RWPE1 (cell line): Measurements from ENCODE around the gene KRTAP10-6.

Experiments used
- CTCF ChIA-PET: fragments of 350-600 bp; sonication (Branson Sonifier 250); formaldehyde crosslinking; extraction: SDS; loops from one replicate; lab custom pipeline; 2021; lab: Yijun Ruan, JAX
- POLR2A ChIA-PET: fragments of 400-600 bp; formaldehyde crosslinking; extraction: SDS; loops from one replicate; lab custom pipeline; 2020; ENCODE audit warnings: antibody characterized with exemption; ENCODE audit not compliant: low non-redundant PET; lab: Yijun Ruan, JAX
- DNase-seq: peaks from one replicate; pipeline ENCODE4 v3.0.0; 2012; ENCODE audit warnings: low spot score
- H3K27ac ChIP-seq: fragments of 450-650 bp; 2 replicates; pipeline ENCODE4 v1.5.1; 2017
- TF ChIP-seq, protein P1 (sequence below): fragments of 450-650 bp; conservative IDR thresholded peaks from 2 replicates; pipeline ENCODE4 v1.5.1; 2017; ENCODE audit warnings: low read depth, mild to moderate bottlenecking

KRTAP10-6 gene

DNA sequence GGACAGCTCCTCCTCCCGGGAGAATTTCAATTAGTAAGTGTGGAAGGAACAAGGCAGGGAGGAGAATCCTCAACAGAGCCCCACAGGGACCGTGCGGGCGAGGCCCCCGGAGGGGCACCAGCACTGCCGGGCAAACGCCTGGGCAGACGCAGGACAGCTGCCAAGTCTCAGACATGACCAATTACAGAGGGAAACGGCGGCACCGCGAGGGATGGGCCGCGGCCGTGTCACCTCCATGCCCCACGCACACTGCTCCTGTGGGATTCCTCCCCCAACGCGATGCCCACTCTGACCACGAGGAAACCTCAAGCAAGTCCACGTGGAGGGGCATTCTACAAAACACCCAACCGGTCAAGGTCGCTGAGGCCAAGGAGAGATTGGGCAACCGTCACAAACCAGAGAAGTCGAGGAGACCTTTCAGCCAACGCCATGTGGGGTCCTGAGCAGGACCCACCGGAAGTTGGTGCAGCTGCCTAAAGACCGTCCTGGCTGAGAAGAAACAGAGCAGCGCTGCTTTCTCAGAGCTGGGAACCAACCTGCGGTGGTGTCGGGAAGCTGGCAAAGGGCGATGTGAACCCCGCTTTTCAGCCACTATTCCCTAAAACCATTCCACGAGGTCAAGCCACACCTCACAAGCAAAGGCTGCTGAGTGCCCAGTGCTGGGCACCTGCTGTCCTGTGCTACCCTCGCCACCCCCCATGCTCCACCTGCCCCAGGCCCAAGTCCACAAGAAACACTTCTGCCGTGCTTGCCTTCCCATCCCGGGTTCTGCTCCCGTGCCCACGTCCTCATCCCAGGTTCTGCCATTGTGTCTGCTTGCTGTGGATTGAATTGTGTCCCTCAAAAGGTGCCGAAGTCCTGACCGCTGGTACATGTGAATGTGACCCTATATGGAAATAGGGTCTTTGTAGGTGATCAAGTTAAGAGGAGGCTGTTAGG lies 20.2 kb downstream of the KRTAP10-6 start:
- ChIA-PET POLR2A (interaction anchor here (0.6 kb wide), 1 partner anchor 32 kb away, joined by 3 read pairs; no protein-coding TSS in a partner anchor), CTCF (no interaction called here)
- TF ChIP-seq, protein P1, sequence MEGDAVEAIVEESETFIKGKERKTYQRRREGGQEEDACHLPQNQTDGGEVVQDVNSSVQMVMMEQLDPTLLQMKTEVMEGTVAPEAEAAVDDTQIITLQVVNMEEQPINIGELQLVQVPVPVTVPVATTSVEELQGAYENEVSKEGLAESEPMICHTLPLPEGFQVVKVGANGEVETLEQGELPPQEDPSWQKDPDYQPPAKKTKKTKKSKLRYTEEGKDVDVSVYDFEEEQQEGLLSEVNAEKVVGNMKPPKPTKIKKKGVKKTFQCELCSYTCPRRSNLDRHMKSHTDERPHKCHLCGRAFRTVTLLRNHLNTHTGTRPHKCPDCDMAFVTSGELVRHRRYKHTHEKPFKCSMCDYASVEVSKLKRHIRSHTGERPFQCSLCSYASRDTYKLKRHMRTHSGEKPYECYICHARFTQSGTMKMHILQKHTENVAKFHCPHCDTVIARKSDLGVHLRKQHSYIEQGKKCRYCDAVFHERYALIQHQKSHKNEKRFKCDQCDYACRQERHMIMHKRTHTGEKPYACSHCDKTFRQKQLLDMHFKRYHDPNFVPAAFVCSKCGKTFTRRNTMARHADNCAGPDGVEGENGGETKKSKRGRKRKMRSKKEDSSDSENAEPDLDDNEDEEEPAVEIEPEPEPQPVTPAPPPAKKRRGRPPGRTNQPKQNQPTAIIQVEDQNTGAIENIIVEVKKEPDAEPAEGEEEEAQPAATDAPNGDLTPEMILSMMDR = no peak
- no peak for DNase-seq
- no peak overlapping the region for H3K27ac ChIP-seq

DNA sequence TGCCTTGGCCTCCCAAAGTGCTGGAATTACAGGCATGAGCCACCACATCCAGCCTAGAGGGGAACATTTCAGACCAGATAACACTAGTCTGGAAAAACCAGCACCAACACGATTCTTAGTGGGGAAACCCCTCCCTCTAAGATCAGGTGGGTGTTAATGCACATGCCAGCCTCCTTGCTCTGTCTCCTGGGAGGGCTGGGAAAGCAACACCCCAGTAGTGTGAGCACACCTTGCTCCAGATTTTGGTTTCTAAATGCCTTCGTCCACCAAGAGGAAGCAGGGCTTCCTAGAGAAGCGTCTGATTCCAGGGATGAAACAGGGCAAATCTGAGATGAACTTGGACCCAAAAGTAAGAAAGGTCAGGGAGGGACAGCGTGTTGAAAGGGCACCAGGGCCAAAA lies 21.0 kb downstream of the KRTAP10-6 start:
- CTCF ChIA-PET = no interaction called here
- TF ChIP-seq, protein P1 = no peak
- POLR2A ChIA-PET = no interaction called here

DNA sequence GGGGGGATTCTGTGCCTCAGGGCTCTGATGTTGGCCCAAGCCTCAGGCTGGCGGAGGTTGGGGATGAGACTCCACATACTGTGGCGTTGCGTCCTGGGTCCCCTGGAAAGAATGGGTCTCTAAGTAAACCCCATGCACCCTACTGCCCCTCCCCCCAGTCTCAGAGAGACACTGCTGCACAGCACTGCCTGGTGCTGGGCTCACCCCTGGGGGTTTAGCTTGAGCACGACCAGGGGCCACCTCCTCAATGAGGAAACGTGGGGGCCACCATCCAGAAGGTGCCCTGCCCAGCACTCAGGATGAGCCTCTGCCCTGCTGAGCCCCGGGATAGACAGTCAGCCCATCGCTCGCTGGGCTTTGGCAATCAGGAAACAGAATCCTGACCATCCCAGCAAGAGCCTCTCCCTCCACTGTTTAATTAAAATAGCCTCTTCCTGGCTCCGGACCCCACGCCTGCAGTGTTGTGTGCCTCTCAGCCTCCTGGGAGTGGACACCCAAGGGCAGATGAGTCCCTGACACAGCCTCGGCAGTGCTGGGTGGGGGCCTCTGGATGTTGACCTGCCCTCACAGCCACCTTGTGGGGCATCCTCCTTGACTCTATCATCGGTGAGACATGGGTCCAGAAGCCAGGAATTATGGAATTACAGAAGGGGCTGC lies 22.3 kb downstream of the KRTAP10-6 start:
- POLR2A ChIA-PET = no interaction called here
- TF ChIP-seq, protein P1 = no peak
- CTCF ChIA-PET = interaction anchor here (0.6 kb wide), 1 partner anchor 380 kb away, joined by 3 read pairs; no protein-coding TSS in a partner anchor
- H3K27ac ChIP-seq = no peak overlapping the region
- no peak for DNase-seq

More for the DNA sequence above, 21.0 kb downstream of the KRTAP10-6 start:
- DNase-seq = no peak
- no peak overlapping the region for H3K27ac ChIP-seq

DNA sequence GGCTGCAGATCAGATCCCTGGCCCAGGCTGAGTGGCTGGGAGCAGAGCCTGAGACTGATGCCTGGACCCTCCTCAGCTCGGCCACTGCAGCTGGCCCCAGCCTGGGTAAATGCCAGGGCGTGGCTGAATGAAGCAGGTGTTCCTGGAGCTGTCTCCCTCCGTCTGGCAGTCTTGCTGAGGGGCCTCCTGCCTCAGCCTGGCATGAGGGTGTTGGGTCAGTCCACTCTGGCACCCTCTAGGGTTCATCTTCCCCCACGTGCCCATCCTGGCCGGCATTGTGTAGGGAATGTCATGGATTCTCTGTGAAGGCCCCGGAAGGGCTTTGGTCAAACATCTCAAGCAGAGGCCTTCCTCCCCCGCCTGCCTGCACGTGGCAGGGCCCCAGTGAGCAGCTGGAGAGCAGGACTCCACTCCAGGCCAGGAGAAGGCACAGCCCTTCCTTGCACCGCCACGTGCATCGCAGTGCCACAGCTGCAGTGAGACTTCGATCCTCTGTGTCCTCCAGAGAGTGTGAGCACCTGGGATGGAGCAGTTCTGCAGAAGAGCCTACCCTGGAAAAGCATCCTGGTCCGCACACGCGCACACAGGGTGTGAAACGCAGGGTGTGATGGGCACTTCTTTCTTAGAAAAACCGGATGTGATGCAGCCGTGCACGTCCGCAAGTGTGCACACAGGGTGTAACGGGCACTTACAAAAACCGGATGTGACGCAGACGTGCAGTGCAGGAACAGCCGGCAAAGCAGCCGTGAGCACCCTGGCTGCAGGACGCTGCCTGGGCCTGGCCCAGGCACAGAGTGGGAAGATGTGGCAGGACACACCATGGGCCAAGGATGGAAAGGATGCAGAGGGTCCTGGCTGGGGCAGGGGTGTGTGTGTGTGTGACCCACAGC lies 23.4 kb downstream of the KRTAP10-6 start:
- POLR2A ChIA-PET = no interaction called here

DNA sequence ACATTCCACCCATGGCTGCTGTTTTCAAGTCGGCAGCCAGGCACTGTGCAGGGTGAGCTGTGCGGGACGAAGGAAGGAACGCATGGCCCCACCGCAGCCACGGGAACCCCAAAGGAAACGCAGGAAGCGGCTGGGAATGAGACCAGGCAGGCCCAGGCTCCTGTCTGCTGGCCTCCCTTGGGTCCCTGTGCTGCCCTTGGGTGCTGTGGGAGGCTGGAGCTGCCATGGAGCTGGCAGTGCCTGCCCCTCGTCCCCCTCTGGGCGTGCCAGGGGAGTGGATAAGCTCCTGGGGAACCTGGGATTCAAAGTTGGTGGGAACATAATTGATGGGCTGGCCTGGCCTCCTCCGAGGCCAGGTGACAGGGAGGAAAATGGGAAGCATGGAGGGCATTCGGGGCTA lies 24.0 kb downstream of the KRTAP10-6 start:
- TF ChIP-seq, protein P1 = no peak
- no peak for DNase-seq
- CTCF ChIA-PET = no interaction called here
- no peak overlapping the region for H3K27ac ChIP-seq
- POLR2A ChIA-PET = no interaction called here

More for the DNA sequence above, 23.4 kb downstream of the KRTAP10-6 start:
- CTCF ChIA-PET = no interaction called here
- no peak for DNase-seq
- H3K27ac ChIP-seq = no peak overlapping the region
- TF ChIP-seq, protein P1 = no peak
